ENCODE results near the gene OR5K3.

OR5K3 gene

DNA sequence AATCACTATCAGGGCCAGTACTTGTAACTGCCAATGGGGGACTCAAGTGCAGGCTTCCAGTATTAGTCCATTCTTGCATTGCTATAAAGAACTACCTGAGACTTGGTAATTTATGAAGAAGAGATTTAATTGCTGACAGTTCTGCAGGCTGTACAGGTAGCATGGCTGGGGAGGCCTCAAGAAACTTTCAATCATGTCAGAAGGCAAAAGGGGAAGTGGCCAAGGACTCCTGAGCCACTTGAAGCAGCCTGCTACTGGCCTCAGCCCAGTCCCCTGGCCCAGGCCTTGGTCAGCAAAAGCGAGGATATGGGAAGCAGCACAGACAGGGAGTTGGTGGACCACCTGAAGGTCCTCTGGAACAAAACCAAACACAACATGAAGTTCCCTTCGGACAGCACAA lies 43.3 kb downstream of the OR5K3 start:
- Histone ChIP-seq H3K27ac (ENCODE audit: low read depth, low read length, severe bottlenecking) (no peak overlapping the region), H3K4me3 (ENCODE audit: extremely low read depth, insufficient read depth, low read length, poor library complexity, severe bottlenecking) (no peak overlapping the region), H3K9me3 (ENCODE audit: control insufficient read depth, low read length) (no peaks in the 10 kb centered on the region), H3K4me1 (ENCODE audit: control insufficient read depth, insufficient read depth, low read length, poor library complexity, severe bottlenecking) (no peaks in the 10 kb centered on the region), H3K36me3 (ENCODE audit: control insufficient read depth, insufficient read depth, low read length) (no peaks in the 10 kb centered on the region)
- WGBS, 2 experiments (ENCODE audit: insufficient coverage in 2 of 2): 50% methylated on average over 2 of the region's 2 CpGs; no CpG with 5 or more reads in 1 of the 2 experiments

GRCh38 chr3:98434412-98434811 lies 43.9 kb downstream of the OR5K3 start:
- no peaks in the 10 kb centered on the region for H3K4me1 ChIP-seq (ENCODE audit: control insufficient read depth, insufficient read depth, low read length, poor library complexity, severe bottlenecking)
- WGBS, 2 experiments (ENCODE audit: insufficient coverage in 2 of 2): 94 to 95% methylated on average over 4 of the region's 4 CpGs

GRCh38 chr3:98440283-98440682 lies 49.8 kb downstream of the OR5K3 start:
- no peaks in the 10 kb centered on the region for H3K4me1 ChIP-seq (ENCODE audit: control insufficient read depth, insufficient read depth, low read length, poor library complexity, severe bottlenecking)
- H3K4me3 ChIP-seq (ENCODE audit: extremely low read depth, insufficient read depth, low read length, poor library complexity, severe bottlenecking): no peak overlapping the region
- H3K9me3 ChIP-seq (ENCODE audit: control insufficient read depth, low read length): no peaks in the 10 kb centered on the region
- no peak overlapping the region for H3K27ac ChIP-seq (ENCODE audit: low read depth, low read length, severe bottlenecking)
- H3K36me3 ChIP-seq (ENCODE audit: control insufficient read depth, insufficient read depth, low read length): no peaks in the 10 kb centered on the region

More at GRCh38 chr3:98434412-98434811, 43.9 kb downstream of the OR5K3 start:
- no peak overlapping the region for H3K27ac ChIP-seq (ENCODE audit: low read depth, low read length, severe bottlenecking)
- H3K9me3 ChIP-seq (ENCODE audit: control insufficient read depth, low read length): no peaks in the 10 kb centered on the region
- no peaks in the 10 kb centered on the region for H3K36me3 ChIP-seq (ENCODE audit: control insufficient read depth, insufficient read depth, low read length)
- H3K4me3 ChIP-seq (ENCODE audit: extremely low read depth, insufficient read depth, low read length, poor library complexity, severe bottlenecking): no peak overlapping the region
